ENCODE results near the gene SYT8. TPM values are rescaled to one million over a fixed set of nuclear protein-coding genes. Genes with fewer than 3 reads are reported as not detected.

The SYT8 gene
- total RNA-seq, 1 experiment from 2014 or later, result 308 TPM

DNA sequence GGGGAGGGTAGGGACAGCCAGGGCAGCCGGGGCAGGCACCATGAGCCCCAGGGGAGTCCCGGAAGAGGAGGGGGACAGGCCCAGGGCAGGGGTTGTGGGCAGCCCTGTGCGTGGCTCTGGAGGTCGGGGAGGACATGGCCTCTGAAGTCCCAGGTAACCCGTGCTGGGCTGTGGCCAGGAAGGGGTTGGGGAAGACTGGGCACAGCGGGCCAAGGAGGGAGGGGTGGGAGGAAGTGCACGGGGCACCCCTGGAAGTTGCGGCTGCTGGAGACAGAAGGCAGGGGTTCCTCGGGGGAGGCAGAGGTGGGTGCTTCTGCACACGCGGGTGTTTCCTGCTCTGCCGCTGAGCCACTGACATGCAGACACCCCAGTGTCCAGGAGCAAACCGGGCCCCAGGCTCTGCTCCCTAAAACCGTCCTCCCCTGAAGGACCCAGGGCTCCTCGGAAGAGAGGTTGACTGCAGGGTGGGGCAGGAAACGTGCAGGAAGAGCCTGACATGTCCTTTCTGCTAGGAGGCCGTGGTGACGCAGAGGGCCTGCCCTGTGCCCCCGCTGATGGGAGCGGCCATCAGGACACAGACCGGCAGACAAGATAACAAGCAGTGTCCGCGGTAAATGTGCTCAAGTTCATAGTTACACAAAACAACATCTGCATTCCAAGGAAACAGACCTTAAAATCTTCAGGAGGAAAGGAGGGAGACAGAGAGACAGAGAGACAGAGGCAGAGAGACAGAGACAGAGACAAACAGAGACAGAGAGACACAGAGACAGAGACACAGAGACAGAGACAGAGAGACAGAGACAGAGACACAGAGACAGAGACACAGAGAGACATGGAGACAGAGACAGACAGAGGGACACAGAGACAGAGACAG is 9.7 kb downstream of the SYT8 start:
- no TSS peak for BruUV-seq (replicated peaks)
- intact Hi-C loops (cut with micrococcal nuclease), result no loop called here

DNA sequence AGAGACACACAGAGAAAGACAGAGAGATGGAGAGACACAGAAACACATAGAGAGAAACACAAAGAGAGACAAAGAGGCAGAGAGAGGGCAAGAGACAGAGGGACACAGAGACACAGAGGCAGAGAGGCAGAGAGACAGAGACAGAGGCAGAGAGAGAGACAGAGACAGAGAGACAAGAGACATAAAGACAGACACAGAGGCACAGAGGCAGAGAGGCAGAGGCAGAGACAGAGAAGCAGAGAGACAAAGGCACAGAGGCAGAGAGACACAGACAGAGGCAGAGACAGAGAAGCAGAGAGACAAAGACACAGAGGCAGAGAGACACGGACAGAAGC is 10.3 kb downstream of the SYT8 start:
- H3K4me3 Mint-ChIP-seq (ENCODE audit: unreplicated experiment), result peak overlapping the region; percentile 13

More for the DNA sequence above, 9.7 kb downstream of the SYT8 start:
- peak; percentile 60 for DNase-seq (ENCODE audit: unreplicated experiment)
- Mint-ChIP-seq H3K4me3 (ENCODE audit: unreplicated experiment) (peak overlapping the region; percentile 48), H3K27ac (ENCODE audit: low read depth, unreplicated experiment) (peak overlapping the region; percentile 77), H3K36me3 (ENCODE audit: insufficient read depth, unreplicated experiment) (peaks cover 27% of the 10 kb centered on the region), H3K9me3 (ENCODE audit: unreplicated experiment) (no peaks in the 10 kb centered on the region), H3K27me3 (ENCODE audit: insufficient read depth, unreplicated experiment) (no peaks in the 10 kb centered on the region), H3K4me1 (ENCODE audit: insufficient read depth, unreplicated experiment) (peaks cover 40% of the 10 kb centered on the region)
- ChIA-PET POLR2A (interaction anchor here (1.0 to 2.2 kb wide), 2 partner anchors 11 to 18 kb away, joined by 3 to 32 read pairs; partner anchors contain the start of gene SYT8), CTCF (no interaction called here)
- TF ChIP-seq, protein P1, sequence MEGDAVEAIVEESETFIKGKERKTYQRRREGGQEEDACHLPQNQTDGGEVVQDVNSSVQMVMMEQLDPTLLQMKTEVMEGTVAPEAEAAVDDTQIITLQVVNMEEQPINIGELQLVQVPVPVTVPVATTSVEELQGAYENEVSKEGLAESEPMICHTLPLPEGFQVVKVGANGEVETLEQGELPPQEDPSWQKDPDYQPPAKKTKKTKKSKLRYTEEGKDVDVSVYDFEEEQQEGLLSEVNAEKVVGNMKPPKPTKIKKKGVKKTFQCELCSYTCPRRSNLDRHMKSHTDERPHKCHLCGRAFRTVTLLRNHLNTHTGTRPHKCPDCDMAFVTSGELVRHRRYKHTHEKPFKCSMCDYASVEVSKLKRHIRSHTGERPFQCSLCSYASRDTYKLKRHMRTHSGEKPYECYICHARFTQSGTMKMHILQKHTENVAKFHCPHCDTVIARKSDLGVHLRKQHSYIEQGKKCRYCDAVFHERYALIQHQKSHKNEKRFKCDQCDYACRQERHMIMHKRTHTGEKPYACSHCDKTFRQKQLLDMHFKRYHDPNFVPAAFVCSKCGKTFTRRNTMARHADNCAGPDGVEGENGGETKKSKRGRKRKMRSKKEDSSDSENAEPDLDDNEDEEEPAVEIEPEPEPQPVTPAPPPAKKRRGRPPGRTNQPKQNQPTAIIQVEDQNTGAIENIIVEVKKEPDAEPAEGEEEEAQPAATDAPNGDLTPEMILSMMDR (IDR thresholded peaks at IDR 0.05; ENCODE audit: unreplicated experiment), result no peak

DNA sequence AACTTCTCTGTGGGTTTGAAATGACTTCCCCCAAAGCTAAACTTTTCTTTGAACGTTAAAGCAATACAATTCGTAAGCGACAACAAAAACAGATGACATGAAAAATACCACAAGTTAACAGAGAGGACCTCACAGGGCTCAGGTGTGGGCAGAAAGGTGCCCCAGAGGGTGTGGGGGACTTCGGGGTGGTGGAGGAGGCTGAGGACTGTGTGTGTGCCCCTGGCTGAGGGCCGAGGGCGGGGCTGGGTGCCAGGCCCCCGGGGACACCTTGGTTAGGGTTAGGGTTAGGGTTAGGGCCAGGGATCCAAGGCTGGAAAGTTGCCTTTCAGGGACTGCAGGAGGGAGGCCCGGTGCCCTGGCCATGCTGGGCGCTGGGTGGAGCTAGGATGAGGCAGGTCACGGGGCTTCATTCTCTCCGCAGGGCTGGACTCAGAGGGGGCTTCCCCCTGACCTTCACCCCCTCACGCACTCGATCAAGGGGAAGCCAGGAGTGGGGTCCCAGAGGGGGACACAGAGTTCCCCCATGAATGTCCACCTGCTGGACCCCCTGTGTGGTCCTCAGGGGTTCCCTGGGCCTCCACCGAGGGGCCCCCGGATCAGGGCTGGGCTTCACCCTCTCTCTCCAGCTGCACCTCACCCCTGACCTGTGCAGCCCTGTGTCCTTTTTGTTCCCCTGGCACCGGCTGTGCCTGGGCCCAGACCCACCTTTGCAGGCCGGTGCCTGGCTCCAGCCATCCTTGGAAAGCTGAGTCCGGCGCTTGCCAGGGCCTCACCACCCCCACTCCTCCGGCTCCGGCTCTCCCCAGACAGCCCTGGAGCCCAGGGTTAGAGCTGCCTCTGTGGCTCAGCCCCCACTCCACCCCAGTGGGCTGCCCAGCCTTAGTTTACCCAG is 11.0 kb downstream of the SYT8 start:
- ChIA-PET CTCF (interaction anchor here (0.7 to 1.3 kb wide), 3 partner anchors 13 to 306 kb away, joined by 3 to 4 read pairs (median 3); no protein-coding TSS in a partner anchor), POLR2A (interaction anchor here (0.7 to 0.9 kb wide), 2 partner anchors 9 to 13 kb away, joined by 3 read pairs; no protein-coding TSS in a partner anchor)
- Mint-ChIP-seq H3K36me3 (ENCODE audit: insufficient read depth, unreplicated experiment) (peaks cover 20% of the 10 kb centered on the region), H3K4me3 (ENCODE audit: unreplicated experiment) (no peak overlapping the region), H3K27me3 (ENCODE audit: insufficient read depth, unreplicated experiment) (no peaks in the 10 kb centered on the region), H3K4me1 (ENCODE audit: insufficient read depth, unreplicated experiment) (peaks cover 40% of the 10 kb centered on the region), H3K9me3 (ENCODE audit: unreplicated experiment) (no peaks in the 10 kb centered on the region), H3K27ac (ENCODE audit: low read depth, unreplicated experiment) (peak overlapping the region; percentile 77)
- no TSS peak for BruUV-seq (replicated peaks)
- no peak for DNase-seq (ENCODE audit: unreplicated experiment)
- intact Hi-C loops (cut with micrococcal nuclease), result no loop called here
- TF ChIP-seq, protein P1 (IDR thresholded peaks at IDR 0.05; ENCODE audit: unreplicated experiment), result no peak

More for the DNA sequence above, 10.3 kb downstream of the SYT8 start:
- ChIA-PET CTCF (interaction anchor here (1.0 to 1.3 kb wide), 2 partner anchors 12 to 298 kb away, joined by 3 to 4 read pairs; no protein-coding TSS in a partner anchor), POLR2A (interaction anchor here (0.7 kb wide), 1 partner anchor 8 kb away, joined by 3 read pairs; no protein-coding TSS in a partner anchor)
- Mint-ChIP-seq H3K27ac (ENCODE audit: low read depth, unreplicated experiment) (peak overlapping the region; percentile 77), H3K9me3 (ENCODE audit: unreplicated experiment) (no peaks in the 10 kb centered on the region), H3K4me1 (ENCODE audit: insufficient read depth, unreplicated experiment) (peaks cover 40% of the 10 kb centered on the region), H3K36me3 (ENCODE audit: insufficient read depth, unreplicated experiment) (peaks cover 25% of the 10 kb centered on the region), H3K27me3 (ENCODE audit: insufficient read depth, unreplicated experiment) (no peaks in the 10 kb centered on the region)
- TF ChIP-seq, protein P1 (IDR thresholded peaks at IDR 0.05; ENCODE audit: unreplicated experiment), result no peak
- DNase-seq (ENCODE audit: unreplicated experiment), result no peak
- intact Hi-C loops (cut with micrococcal nuclease), result no loop called here
- no TSS peak for BruUV-seq (replicated peaks)

All from MCF 10A (cell line).